Measurements from ENCODE around the gene ISG15. TPM values are rescaled to one million over a fixed set of nuclear protein-coding genes. Genes with fewer than 3 reads are reported as not detected.
A peak's percentile ranks its signal among the peaks of the same experiment; 100 is the strongest.

Gene ISG15
- total and polyA plus RNA-seq, 2 of the 13 experiments (the other 11 are each of a cell fraction or from before 2014, with no cell fraction given), result 42.1 to 54.9 TPM

DNA sequence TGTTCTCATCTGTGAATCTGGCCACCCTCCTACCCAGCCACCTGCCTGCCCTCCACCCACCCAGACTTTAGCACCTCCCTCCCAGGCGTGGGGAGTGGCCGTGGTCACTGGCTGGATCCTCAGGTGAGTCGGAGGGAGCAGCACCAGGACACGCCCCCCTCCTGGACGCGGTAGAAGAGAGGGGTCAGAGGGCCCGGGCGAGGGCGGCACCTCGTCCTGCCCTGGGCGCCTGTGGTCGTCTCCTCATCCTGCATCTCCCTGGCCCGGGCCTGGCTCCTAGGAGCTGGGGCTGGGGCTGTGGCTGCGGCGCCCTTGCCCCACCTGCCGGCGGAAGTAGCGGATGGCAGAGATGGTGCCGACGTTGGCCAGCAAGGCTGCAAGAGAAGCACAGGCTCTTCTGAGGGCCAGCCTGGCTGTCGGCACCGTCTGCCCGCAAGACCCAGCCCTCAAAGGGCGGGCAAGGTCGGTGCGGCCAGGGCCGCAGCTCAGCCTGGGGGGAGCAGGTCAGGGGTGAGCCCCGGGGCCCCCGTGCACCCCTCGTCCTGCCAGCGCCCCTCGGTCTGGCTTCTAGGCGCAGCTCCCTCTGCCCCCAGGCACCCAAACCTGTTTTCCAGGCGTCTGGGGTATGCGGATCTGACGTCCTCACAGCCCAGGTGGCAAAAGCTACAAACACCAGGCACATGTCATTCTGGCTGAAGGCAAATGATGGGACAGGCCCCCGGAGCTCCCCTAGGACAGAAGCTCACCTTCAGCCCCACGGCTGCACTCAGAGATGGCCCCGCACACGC is 37.2 kb upstream of the ISG15 start (continued):
- TF ChIP-seq ZNF670 (CRISPR knock-in tag; IDR thresholded peaks at IDR 0.05; ENCODE audit: borderline replicate concordance) (no peak), MXD1 (CRISPR knock-in tag; IDR thresholded peaks at IDR 0.05) (no peak), ZNF160 (CRISPR knock-in tag; IDR thresholded peaks at IDR 0.05) (no peak), TBP (CRISPR knock-in tag; IDR thresholded peaks at IDR 0.05) (no peak), TMF1 (CRISPR knock-in tag; IDR thresholded peaks at IDR 0.05; ENCODE audit: low read depth) (no peak), NFKB2 (CRISPR knock-in tag; IDR thresholded peaks at IDR 0.05; ENCODE audit: borderline replicate concordance) (no peak), ZNF7 (CRISPR knock-in tag; IDR thresholded peaks at IDR 0.05) (no peak), ZIK1 (CRISPR knock-in tag; IDR thresholded peaks at IDR 0.05; ENCODE audit: borderline replicate concordance, low read depth) (no peak), FOXC1 (CRISPR knock-in tag; IDR thresholded peaks at IDR 0.05; ENCODE audit: borderline replicate concordance) (no peak), TCF12 (IDR thresholded peaks at IDR 0.05) (no peak), TCF12 (CRISPR knock-in tag; IDR thresholded peaks at IDR 0.05) (no peak), SNAPC2 (CRISPR knock-in tag; IDR thresholded peaks at IDR 0.05) (no peak), PRMT3 (CRISPR knock-in tag; IDR thresholded peaks at IDR 0.05; ENCODE audit: borderline replicate concordance, low read depth) (no peak), CCDC6 (CRISPR knock-in tag; IDR thresholded peaks at IDR 0.05) (peak; percentile 39; the same call in 1 of the 2 replicates), SMC3 (IDR thresholded peaks at IDR 0.05; ENCODE audit: low read length) (no peak; the same call in 1 of the 2 replicates), THYN1 (CRISPR knock-in tag; IDR thresholded peaks at IDR 0.05; ENCODE audit: borderline replicate concordance, low read depth) (no peak), ZNF644 (CRISPR knock-in tag; IDR thresholded peaks at IDR 0.05; ENCODE audit: low read depth) (no peak), ZSCAN20 (CRISPR knock-in tag; IDR thresholded peaks at IDR 0.05; ENCODE audit: borderline replicate concordance) (no peak), GATAD2A (CRISPR knock-in tag; IDR thresholded peaks at IDR 0.05) (no peak), SAFB2 (CRISPR knock-in tag; IDR thresholded peaks at IDR 0.05; ENCODE audit: borderline replicate concordance, low read depth) (0 out of 2 replicates have a peak, but pooled peaks have one; percentile 57), HIVEP1 (CRISPR knock-in tag; IDR thresholded peaks at IDR 0.05) (peak; percentile 33; the same call in 1 of the 2 replicates), ZNF44 (CRISPR knock-in tag; IDR thresholded peaks at IDR 0.05) (no peak), RCOR2 (CRISPR knock-in tag; IDR thresholded peaks at IDR 0.05) (no peak), KDM4B (CRISPR knock-in tag; IDR thresholded peaks at IDR 0.05) (no peak)
- TF ChIP-seq, protein P1, sequence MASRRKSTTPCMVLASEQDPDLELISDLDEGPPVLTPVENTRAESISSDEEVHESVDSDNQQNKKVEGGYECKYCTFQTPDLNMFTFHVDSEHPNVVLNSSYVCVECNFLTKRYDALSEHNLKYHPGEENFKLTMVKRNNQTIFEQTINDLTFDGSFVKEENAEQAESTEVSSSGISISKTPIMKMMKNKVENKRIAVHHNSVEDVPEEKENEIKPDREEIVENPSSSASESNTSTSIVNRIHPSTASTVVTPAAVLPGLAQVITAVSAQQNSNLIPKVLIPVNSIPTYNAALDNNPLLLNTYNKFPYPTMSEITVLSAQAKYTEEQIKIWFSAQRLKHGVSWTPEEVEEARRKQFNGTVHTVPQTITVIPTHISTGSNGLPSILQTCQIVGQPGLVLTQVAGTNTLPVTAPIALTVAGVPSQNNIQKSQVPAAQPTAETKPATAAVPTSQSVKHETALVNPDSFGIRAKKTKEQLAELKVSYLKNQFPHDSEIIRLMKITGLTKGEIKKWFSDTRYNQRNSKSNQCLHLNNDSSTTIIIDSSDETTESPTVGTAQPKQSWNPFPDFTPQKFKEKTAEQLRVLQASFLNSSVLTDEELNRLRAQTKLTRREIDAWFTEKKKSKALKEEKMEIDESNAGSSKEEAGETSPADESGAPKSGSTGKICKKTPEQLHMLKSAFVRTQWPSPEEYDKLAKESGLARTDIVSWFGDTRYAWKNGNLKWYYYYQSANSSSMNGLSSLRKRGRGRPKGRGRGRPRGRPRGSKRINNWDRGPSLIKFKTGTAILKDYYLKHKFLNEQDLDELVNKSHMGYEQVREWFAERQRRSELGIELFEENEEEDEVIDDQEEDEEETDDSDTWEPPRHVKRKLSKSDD (CRISPR knock-in tag; IDR thresholded peaks at IDR 0.05; ENCODE audit: low read depth), result no peak
- TF ChIP-seq, protein P2, sequence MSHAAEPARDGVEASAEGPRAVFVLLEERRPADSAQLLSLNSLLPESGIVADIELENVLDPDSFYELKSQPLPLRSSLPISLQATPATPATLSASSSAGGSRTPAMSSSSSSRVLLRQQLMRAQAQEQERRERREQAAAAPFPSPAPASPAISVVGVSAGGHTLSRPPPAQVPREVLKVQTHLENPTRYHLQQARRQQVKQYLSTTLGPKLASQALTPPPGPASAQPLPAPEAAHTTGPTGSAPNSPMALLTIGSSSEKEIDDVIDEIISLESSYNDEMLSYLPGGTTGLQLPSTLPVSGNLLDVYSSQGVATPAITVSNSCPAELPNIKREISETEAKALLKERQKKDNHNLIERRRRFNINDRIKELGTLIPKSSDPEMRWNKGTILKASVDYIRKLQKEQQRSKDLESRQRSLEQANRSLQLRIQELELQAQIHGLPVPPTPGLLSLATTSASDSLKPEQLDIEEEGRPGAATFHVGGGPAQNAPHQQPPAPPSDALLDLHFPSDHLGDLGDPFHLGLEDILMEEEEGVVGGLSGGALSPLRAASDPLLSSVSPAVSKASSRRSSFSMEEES (CRISPR knock-in tag; IDR thresholded peaks at IDR 0.05), result no peak

Measured in HepG2 (cell line).